ENCODE measurements around the gene CCNG1. TPM values are rescaled to one million over a fixed set of nuclear protein-coding genes. Genes with fewer than 3 reads are reported as not detected.

The CCNG1 gene
- polyA plus RNA-seq, 4 donors, result 193 to 225 (median 222) TPM

GRCh38 chr5:163478126-163478981 is 41.0 kb downstream of the CCNG1 start:
- DNase-seq (ENCODE audit: low read depth in 4 of 4, low spot score in 3 of 4), result no peak

DNA sequence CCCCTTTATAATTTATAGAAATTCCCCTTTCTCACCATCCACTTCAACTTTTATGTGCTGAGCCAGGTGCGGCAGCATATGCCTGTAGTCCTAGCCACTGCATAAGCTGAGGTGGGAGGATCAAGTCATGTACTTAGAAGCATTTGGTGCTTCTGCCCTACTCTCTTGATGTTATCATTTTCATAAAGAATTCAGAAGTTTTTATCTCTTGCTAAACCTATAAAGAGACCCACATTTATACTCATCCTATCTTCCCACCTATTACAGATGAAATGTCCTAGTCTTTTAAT is 41.5 kb downstream of the CCNG1 start:
- no peak for DNase-seq (ENCODE audit: low read depth in 4 of 4, low spot score in 3 of 4)

DNA sequence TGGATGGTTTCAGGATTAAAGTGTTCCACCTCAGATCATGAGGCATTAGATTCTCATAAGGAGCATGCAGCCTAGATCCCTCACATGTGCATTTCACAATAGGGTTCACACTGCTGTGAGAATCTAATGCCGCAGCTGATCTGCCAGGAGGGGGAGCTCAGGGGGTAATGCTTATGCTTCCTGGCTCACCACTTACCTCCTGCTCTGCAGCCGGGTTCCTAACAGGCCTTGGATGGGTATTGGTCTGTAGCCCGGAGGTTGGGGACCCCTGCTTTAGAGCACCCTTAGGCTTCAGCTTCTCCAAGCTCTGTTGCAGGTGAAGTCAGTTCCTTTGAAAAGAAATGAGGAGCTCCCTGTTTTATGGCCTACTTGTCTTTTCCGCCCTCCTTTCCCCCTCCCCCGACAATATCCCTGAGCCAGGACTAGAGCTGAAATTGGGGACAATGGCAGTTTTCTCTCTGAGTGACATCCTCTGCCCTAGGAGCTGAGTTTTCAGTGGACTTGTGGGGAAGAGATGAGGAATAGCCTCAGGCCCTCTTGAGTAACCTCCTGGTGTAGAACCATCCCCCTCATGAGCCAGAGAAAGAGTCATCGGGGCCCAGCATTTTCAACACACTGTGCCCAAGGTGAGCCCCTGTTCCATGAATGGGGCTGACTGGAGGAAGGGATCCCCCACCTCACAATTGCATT is 51.8 kb downstream of the CCNG1 start:
- DNase-seq (ENCODE audit: low read depth in 4 of 4, low spot score in 3 of 4), result no peak

- no peak for DNase-seq (ENCODE audit: low read depth in 4 of 4, low spot score in 3 of 4)
Measured at GRCh38 chr5:163489745-163490075, 52.3 kb downstream of the CCNG1 start.

Other genes with a start within 250 kb of the CCNG1 start
- gene NUDCD2, start 22.5 kb downstream of the CCNG1 start, polyA plus RNA-seq (ENCODE audit: insufficient read length in 4 of 4), result 10 to 100 TPM; 53.6 to 59.5 (median 56.6) TPM
- 10 to 100 TPM; 19.7 to 24.0 (median 20.9) TPM for gene HMMR, start 23.0 kb downstream of the CCNG1 start, polyA plus RNA-seq (ENCODE audit: insufficient read length in 4 of 4)
- 100 to 1,000 TPM; 108 to 132 (median 129) TPM for gene MAT2B, start 68.0 kb downstream of the CCNG1 start, polyA plus RNA-seq (ENCODE audit: insufficient read length in 4 of 4)